Measurements from ENCODE around the gene MACROD2.

The MACROD2 gene

DNA sequence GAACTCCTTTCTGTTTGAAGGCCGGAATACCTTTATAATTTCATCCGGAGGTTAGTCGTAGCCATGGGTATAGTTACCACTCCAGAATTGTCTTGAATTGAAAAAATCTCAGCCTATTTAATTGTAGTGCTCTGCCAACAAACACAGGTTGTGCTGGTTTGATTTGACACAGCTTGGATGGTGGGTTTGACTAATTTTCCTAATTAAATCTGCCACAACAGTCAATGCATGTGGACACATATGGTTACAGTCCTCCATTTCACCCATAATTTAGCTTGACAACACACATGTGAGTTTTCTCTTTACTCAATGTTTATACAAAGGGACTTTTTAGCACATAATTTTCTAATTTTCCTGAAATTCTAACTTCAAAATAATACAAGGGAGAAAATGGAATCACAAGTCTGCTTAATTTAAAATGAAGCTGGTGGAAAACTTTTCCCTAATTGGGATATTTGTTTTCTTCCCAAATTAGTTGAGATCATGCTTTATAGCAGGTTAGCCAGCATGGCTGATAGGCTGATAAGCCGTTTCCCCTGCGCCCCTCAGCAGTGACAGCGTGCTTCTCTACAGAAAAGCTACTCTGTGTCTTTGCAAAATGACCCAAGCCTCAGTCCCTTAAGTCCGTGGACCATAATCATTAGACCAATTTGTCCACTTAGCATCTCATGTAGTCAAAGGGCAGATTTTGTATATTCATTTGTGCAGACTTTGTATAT is 805.5 kb downstream of the MACROD2 start:
- Histone ChIP-seq H3K36me3 (no peaks in the 10 kb centered on the region), H3K9ac (no peak overlapping the region), H4K20me1 (no peaks in the 10 kb centered on the region), H3K9me3 (no peaks in the 10 kb centered on the region), H3K4me1 (no peaks in the 10 kb centered on the region), H3K27me3 (no peaks in the 10 kb centered on the region), H3K4me3 (no peak overlapping the region), H3K4me2 (no peak overlapping the region), H3K27ac (no peak overlapping the region)
- no peak for TF ChIP-seq Cebpa-rat (IDR thresholded peaks at IDR 0.05)

DNA sequence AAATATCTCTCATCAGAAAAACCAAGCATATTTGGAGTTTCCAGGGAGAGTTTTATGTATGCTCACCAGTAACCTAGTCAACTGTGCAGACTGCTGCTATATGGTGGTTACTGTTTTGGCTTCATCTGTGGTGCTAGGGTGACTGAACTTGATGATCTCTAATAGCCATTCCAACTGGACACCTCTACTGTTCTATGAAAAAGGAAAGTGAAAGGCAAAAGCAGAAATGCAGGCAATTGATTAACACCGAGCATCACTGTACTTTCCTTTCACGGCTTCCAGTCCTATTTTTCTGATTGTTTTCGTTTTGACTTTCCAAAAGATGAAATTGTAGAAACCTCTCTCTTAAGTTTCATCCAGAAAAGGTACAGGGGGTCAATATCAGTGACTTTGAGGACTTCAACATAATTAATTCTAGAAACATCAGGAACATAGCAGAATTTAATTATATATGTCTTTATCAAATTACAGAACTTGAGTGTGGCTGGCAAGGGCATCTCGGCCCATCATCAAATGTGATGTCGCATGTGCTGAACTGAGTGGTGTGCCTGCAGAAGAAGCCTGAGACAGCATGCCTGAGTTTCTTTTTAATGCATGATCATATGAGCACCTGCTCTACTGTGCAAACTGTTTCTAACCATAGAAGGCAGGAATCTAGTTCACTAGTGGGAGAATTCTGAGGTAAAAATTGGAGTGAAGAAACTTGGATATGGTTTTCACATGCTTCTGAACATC is 806.4 kb downstream of the MACROD2 start:
- Histone ChIP-seq H3K4me3 (no peak overlapping the region), H4K20me1 (no peaks in the 10 kb centered on the region), H3K27me3 (no peaks in the 10 kb centered on the region), H3K4me2 (no peak overlapping the region), H3K9me3 (peaks cover 6% of the 10 kb centered on the region), H3K4me1 (no peaks in the 10 kb centered on the region), H3K9ac (no peak overlapping the region), H3K27ac (no peak overlapping the region), H3K36me3 (no peaks in the 10 kb centered on the region)
- TF ChIP-seq Cebpa-rat (IDR thresholded peaks at IDR 0.05): no peak

DNA sequence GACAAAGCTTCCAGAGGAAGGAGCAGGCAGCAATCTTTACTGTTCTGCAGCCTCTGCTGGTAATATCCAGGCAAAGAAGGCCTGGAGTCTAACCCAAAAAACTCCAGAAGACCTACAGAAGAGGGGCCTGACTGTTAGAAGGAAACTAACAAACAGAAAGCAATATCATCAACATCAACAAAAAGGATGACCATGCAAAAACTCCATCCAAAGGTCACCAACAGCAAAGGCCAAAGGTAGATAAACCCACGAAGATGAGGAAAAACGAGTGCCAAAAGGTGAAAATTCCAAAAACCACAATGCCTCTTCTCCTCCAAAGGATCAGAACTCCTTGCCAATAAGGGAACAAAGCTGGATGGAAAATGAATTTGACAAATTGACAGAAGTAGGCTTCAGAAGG is 811.9 kb downstream of the MACROD2 start:
- Histone ChIP-seq H3K9ac (no peak overlapping the region), H3K4me2 (no peak overlapping the region), H3K27ac (no peak overlapping the region), H3K4me1 (no peaks in the 10 kb centered on the region), H3K4me3 (no peak overlapping the region), H4K20me1 (no peaks in the 10 kb centered on the region), H3K27me3 (no peaks in the 10 kb centered on the region), H3K9me3 (peaks cover 16% of the 10 kb centered on the region), H3K36me3 (no peaks in the 10 kb centered on the region)
- no peak for TF ChIP-seq Cebpa-rat (IDR thresholded peaks at IDR 0.05)

DNA sequence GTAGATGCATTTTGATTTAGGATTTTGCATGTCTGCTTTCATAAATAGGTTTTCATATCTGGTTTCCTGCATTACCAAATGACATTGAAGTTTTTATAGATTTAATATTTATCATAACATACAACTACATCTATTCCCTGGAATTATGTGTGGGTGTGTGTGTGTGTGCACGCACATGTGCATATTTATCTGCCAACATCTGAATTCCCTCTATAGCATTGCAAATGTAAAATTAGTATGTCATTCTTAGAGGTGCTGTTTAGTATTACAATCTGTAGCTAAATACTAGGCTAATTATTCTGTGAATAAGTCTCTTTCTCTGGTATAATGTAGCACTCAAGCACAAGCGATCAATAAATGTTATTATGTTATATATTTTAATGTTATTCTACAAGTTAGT is 820.0 kb downstream of the MACROD2 start:
- Histone ChIP-seq H3K36me3 (no peaks in the 10 kb centered on the region), H3K27me3 (no peaks in the 10 kb centered on the region), H3K4me2 (no peak overlapping the region), H3K4me1 (no peaks in the 10 kb centered on the region), H4K20me1 (no peaks in the 10 kb centered on the region), H3K27ac (no peak overlapping the region), H3K4me3 (no peak overlapping the region), H3K9ac (no peak overlapping the region), H3K9me3 (no peaks in the 10 kb centered on the region)
- no peak for TF ChIP-seq Cebpa-rat (IDR thresholded peaks at IDR 0.05)

DNA sequence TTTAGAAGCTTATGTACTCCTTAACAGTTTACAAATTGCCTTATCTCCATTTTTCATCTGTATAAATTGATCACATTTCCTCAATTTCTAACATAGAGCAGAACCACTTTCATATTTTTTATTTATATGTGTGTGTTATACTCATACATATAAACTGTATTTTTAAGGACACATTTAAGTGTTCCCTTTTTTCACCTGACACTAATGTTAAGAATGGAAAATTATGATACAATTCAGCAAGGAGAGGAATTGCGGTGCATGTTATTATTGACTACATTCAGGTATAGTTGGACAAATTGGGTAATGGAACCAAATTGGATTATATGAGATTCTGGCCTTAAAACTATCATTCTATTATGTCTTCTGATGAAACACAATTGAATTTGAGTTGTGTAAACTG is 821.2 kb downstream of the MACROD2 start:
- Histone ChIP-seq H3K4me1 (no peaks in the 10 kb centered on the region), H3K9ac (no peak overlapping the region), H3K4me2 (no peak overlapping the region), H3K36me3 (no peaks in the 10 kb centered on the region), H4K20me1 (no peaks in the 10 kb centered on the region), H3K9me3 (no peaks in the 10 kb centered on the region), H3K27me3 (no peaks in the 10 kb centered on the region), H3K4me3 (no peak overlapping the region), H3K27ac (no peak overlapping the region)
- no peak for TF ChIP-seq Cebpa-rat (IDR thresholded peaks at IDR 0.05)

DNA sequence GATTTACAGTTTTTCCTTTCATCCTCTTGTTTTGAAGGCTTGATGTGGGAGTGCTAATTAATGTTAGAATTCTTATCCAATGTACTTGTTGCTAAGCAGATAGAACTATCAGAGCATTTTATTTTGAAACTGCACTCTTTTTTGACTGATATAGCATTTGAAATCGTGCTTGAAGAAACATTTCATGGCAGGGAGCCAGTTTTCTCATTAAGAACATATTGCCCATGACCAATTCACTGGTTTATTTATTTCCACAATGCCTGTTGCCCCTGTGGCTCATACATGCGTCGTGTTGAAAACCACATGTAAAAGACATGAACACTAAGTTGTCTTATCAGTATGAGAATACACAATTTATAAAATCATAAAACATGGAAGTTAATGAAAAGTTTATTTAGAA is 821.8 kb downstream of the MACROD2 start:
- no peak overlapping the region for H3K4me2 ChIP-seq
- TF ChIP-seq Cebpa-rat (IDR thresholded peaks at IDR 0.05): no peak
- no peaks in the 10 kb centered on the region for H3K4me1 ChIP-seq
- no peaks in the 10 kb centered on the region for H4K20me1 ChIP-seq
- no peak overlapping the region for H3K9ac ChIP-seq
- H3K9me3 ChIP-seq: no peaks in the 10 kb centered on the region
- no peak overlapping the region for H3K27ac ChIP-seq
- H3K27me3 ChIP-seq: no peaks in the 10 kb centered on the region
- H3K4me3 ChIP-seq: no peak overlapping the region
- no peaks in the 10 kb centered on the region for H3K36me3 ChIP-seq

DNA sequence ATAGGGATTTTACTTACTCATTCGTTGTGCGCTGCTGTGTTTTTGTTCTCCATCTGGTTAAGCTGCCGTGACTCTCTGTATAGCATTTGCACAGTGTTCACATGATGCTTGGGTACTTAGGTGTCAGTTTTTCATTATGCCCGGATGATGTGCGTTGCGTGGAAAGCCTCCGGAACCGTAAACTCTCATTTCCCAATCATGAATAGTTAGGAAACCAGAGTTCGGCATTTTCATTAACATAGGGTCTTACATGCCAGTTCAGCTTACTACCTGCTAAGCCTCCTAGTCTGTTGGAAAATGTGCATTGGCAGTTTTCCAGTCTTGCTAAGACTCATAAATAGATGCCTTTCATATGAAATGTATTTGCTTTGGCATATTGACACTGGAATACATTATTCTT is 825.5 kb downstream of the MACROD2 start:
- no peaks in the 10 kb centered on the region for H3K27me3 ChIP-seq
- no peak overlapping the region for H3K4me3 ChIP-seq
- H3K4me2 ChIP-seq: no peak overlapping the region
- H4K20me1 ChIP-seq: no peaks in the 10 kb centered on the region
- H3K9me3 ChIP-seq: no peaks in the 10 kb centered on the region
- no peak overlapping the region for H3K27ac ChIP-seq
- H3K36me3 ChIP-seq: no peaks in the 10 kb centered on the region
- no peak overlapping the region for H3K9ac ChIP-seq
- H3K4me1 ChIP-seq: no peaks in the 10 kb centered on the region
- TF ChIP-seq Cebpa-rat (IDR thresholded peaks at IDR 0.05): no peak

DNA sequence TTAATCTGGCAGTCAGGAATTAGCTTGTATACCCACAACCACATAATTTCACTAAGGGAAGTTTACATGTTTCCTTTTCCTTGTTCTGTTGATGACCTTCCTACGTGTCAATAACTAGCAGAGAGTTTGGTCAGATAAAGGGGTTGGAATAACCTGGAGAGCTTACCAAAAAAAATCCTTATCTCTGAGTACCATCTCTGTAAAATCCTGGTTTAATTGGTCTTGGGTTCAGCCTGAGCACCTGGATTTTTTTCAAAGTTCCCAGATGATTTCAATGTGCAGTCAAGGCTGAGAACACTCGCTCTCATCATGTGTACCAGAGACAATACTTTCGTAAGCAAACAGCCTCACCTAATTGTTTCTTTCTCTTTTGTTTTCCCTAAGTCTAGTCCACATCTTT is 825.9 kb downstream of the MACROD2 start:
- H3K4me1 ChIP-seq: no peaks in the 10 kb centered on the region
- no peak overlapping the region for H3K4me2 ChIP-seq
- H3K27ac ChIP-seq: no peak overlapping the region
- no peak overlapping the region for H3K4me3 ChIP-seq
- no peaks in the 10 kb centered on the region for H4K20me1 ChIP-seq
- H3K27me3 ChIP-seq: no peaks in the 10 kb centered on the region
- H3K36me3 ChIP-seq: no peaks in the 10 kb centered on the region
- H3K9ac ChIP-seq: no peak overlapping the region
- H3K9me3 ChIP-seq: no peaks in the 10 kb centered on the region
- TF ChIP-seq Cebpa-rat (IDR thresholded peaks at IDR 0.05): no peak

DNA sequence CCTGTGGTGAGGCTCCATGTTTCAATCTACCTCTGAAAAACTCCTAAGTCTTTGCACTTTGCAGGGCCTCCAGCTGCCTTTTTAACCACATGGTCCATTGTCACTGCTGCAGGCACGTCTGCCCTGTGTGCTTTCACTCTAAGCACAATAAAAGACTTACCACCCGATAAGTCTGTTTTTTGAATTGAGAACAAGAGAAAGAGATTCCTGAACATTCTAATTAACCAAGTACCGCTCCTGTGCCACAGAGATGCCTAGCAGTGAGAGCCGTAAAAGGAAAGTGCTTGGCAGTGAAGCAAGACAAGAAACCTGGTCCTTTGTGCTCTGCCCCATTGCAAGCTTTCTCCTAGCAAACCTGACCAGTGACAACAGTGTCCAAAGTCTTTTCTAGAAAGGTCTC is 829.7 kb downstream of the MACROD2 start:
- Histone ChIP-seq H3K36me3 (no peaks in the 10 kb centered on the region), H4K20me1 (no peaks in the 10 kb centered on the region), H3K9ac (no peak overlapping the region), H3K27me3 (no peaks in the 10 kb centered on the region), H3K4me2 (no peak overlapping the region), H3K9me3 (no peaks in the 10 kb centered on the region), H3K27ac (no peak overlapping the region), H3K4me3 (no peak overlapping the region), H3K4me1 (no peaks in the 10 kb centered on the region)
- TF ChIP-seq Cebpa-rat (IDR thresholded peaks at IDR 0.05): no peak

DNA sequence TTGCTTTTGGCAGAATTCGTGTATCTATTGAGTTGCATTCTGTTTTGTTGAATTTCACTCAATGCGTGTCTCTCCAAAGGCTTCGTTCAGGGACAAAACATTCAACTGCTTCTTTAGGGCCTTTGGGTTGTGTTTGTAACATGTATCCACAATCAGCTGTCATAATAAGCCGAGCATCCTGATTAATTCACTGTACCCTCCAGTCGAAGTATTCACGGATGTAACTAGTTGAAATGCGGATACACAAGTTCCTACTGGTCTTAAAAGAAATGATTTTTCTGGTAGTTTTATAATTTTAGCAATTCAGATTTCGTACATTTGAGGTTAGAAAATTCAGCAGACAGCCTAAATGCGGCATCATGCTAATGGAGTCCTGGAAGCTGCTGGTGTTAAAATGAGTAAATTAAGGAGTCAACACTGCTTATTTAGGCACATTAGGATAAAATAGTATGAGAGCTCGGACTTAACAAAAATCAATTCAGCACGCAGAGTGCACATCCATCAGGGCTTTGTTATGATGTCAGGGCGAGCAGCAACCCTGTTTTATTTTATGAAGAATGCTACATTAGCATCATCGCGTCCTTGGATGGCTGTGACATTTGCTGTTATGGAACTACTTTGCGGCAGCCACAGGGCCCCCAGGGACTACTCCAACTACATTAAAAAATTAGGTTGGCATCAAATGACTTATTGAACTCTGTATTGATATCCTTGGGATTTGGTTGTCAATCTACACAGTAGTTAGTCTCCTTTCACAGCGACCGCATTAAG is 831.4 kb downstream of the MACROD2 start:
- H4K20me1 ChIP-seq: no peaks in the 10 kb centered on the region
- no peak overlapping the region for H3K4me3 ChIP-seq
- no peaks in the 10 kb centered on the region for H3K9me3 ChIP-seq
- H3K36me3 ChIP-seq: no peaks in the 10 kb centered on the region
- no peak overlapping the region for H3K9ac ChIP-seq
- no peaks in the 10 kb centered on the region for H3K4me1 ChIP-seq
- no peak overlapping the region for H3K27ac ChIP-seq
- no peak for TF ChIP-seq Cebpa-rat (IDR thresholded peaks at IDR 0.05)
- H3K4me2 ChIP-seq: no peak overlapping the region
- H3K27me3 ChIP-seq: no peaks in the 10 kb centered on the region

Data from BLaER1 (cell line).